OCI-LY1 (cell line): Measurements from ENCODE around the gene OXT.
"Not testable (repeated sequence)": the region's sequence is repeated elsewhere in the genome, so short reads cannot be mapped to it uniquely, and the experiment has no call there.

ENCODE experiments used
- H2AFZ ChIP-seq: fragments of 200-600 bp; sonication (generic), shearing (Covaris generic); 2 replicates; pipeline ENCODE4 v1.6.0; 2014; ENCODE audit warnings: antibody characterized with exemption, mild to moderate bottlenecking, low read length
- H3F3A ChIP-seq: fragments of 200-600 bp; sonication (generic), shearing (Covaris generic); 2 replicates; pipeline ENCODE4 v1.6.0; 2014; ENCODE audit warnings: mild to moderate bottlenecking, antibody characterized with exemption, low read length, moderate library complexity; ENCODE audit not compliant: insufficient read depth
- H3K27ac ChIP-seq: fragments of 200-600 bp; sonication (generic); 2 replicates; pipeline ENCODE4 v1.5.1; 2014; ENCODE audit warnings: low read length, mixed run types, mild to moderate bottlenecking, low read depth; ENCODE audit not compliant: poor library complexity, severe bottlenecking
- H3K27me3 ChIP-seq: fragments of 200-600 bp; sonication (generic); 2 replicates; pipeline ENCODE4 v1.6.0; 2014; ENCODE audit warnings: antibody characterized with exemption, mild to moderate bottlenecking, low read length, moderate library complexity; ENCODE audit not compliant: insufficient read depth
- H3K36me3 ChIP-seq: fragments of 200-600 bp; sonication (generic); 2 replicates; pipeline ENCODE4 v1.6.1; 2014; ENCODE audit warnings: mild to moderate bottlenecking, antibody characterized with exemption, low read length, moderate library complexity, mixed read lengths; ENCODE audit not compliant: insufficient read depth
- H3K4me1 ChIP-seq: fragments of 200-600 bp; sonication (generic); 2 replicates; pipeline ENCODE4 v1.5.1; 2014; ENCODE audit warnings: mild to moderate bottlenecking, low read length, moderate library complexity; ENCODE audit not compliant: insufficient read depth, severe bottlenecking
- H3K4me2 ChIP-seq: fragments of 200-600 bp; sonication (generic), shearing (Covaris generic); 2 replicates; pipeline ENCODE4 v1.6.1; 2014; ENCODE audit warnings: low read length
- H3K4me3 ChIP-seq: fragments of 200-600 bp; sonication (generic); 2 replicates; pipeline ENCODE4 v1.5.1; 2014; ENCODE audit warnings: low read length, low read depth, mild to moderate bottlenecking, mixed read lengths; ENCODE audit not compliant: poor library complexity, severe bottlenecking
- H3K79me2 ChIP-seq: fragments of 200-600 bp; shearing (Covaris generic); 2 replicates; pipeline ENCODE4 v1.6.1; 2016; ENCODE audit warnings: mixed run types, low read length, mixed read lengths; ENCODE audit not compliant: insufficient read depth
- H3K9ac ChIP-seq: fragments of 200-600 bp; sonication (generic), shearing (Covaris generic); 2 replicates; pipeline ENCODE4 v1.6.1; 2014; ENCODE audit warnings: mild to moderate bottlenecking, low read length, mixed read lengths
- H3K9me2 ChIP-seq: fragments of 200-600 bp; sonication (generic), shearing (Covaris generic); 2 replicates; pipeline ENCODE4 v1.6.1; 2014; ENCODE audit warnings: low read depth, mild to moderate bottlenecking, low read length, mixed read lengths
- H3K9me3 ChIP-seq: fragments of 200-600 bp; shearing (Covaris generic); 2 replicates; pipeline ENCODE4 v1.6.1; 2014; ENCODE audit warnings: low read length, mixed read lengths
- H4K20me1 ChIP-seq: fragments of 200-600 bp; sonication (generic), shearing (Covaris generic); 2 replicates; pipeline ENCODE4 v1.6.0; 2016; ENCODE audit warnings: mild to moderate bottlenecking, low read length; ENCODE audit not compliant: insufficient read depth
- CTCF ChIP-seq: fragments of 200-600 bp; sonication (generic), shearing (Covaris generic); IDR thresholded peaks from 2 replicates; pipeline ENCODE4 v1.5.1; 2017; ENCODE audit warnings: mild to moderate bottlenecking, antibody characterized with exemption, low read length, moderate library complexity, mixed read lengths
- EZH2 ChIP-seq: fragments of 200-600 bp; sonication (generic), shearing (Covaris generic); IDR thresholded peaks from 2 replicates; pipeline ENCODE4 v1.8.0; 2017; ENCODE audit warnings: borderline replicate concordance, mixed run types, mild to moderate bottlenecking, antibody characterized with exemption, low read length, moderate library complexity, mixed read lengths

OXT gene

DNA sequence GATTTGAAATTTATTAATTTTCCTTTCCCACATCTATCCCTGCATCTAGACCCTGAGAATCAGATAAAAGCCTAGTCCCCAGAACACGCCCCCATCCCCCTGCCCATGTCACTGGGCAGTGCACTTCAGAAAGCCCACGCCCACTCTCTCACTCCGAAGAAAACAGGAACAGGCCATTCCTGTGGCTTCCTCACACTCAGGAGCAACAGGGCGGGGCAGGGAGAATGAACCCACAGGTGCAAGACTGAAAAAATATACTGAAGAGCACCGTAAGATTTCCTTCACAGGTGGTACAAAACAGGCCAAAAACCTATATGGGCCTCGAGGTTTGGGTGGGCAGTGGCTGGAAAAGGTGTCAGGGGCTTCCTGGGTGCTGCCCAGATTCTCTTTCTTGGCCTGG is 3.4 kb downstream of the OXT start:
- H3K9ac ChIP-seq: no peak overlapping the region
- no peaks in the 10 kb centered on the region for H3K4me1 ChIP-seq
- H3K27ac ChIP-seq: no peak overlapping the region
- H3K79me2 ChIP-seq: no peaks in the 10 kb centered on the region
- no peaks in the 10 kb centered on the region; the same call in 1 of the 2 replicates for H3K27me3 ChIP-seq
- H4K20me1 ChIP-seq: no peaks in the 10 kb centered on the region
- H3K36me3 ChIP-seq: no peaks in the 10 kb centered on the region
- no peaks in the 10 kb centered on the region for H3K9me2 ChIP-seq
- no peaks in the 10 kb centered on the region for H3F3A ChIP-seq
- H3K4me3 ChIP-seq: no peak overlapping the region
- H3K4me2 ChIP-seq: no peak overlapping the region
- H3K9me3 ChIP-seq: no peaks in the 10 kb centered on the region
- TF ChIP-seq CTCF (no peak), EZH2 (no peak)
- H2AFZ ChIP-seq: no peak overlapping the region

DNA sequence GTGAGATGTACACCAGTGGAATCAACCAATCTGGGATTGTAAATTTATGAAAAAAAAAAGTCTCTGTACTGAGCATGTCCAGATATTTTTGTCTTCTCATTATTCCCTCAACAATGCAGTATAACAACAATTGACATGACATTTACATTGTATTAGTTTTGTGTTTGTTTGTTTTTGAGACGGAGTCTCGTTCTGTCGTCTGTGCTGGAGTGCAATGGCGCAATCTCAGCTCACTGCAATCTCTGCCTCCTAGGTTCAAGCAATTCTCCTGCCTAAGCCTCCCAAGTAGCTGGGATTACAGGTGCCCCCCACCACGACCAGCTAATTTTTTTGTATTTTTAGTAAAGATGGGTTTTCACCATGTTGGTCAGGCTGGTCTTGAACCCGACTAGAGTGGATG is 3.9 kb downstream of the OXT start:
- not testable (repeated sequence) for H3K4me2 ChIP-seq, H3K27ac ChIP-seq, H3K36me3 ChIP-seq, H3K4me3 ChIP-seq, H3K79me2 ChIP-seq, H3K9me3 ChIP-seq, H3F3A ChIP-seq, H3K9ac ChIP-seq, H4K20me1 ChIP-seq, H3K9me2 ChIP-seq, H2AFZ ChIP-seq, H3K27me3 ChIP-seq, H3K4me1 ChIP-seq

GRCh38 chr20:3077618-3078134 is 6.3 kb downstream of the OXT start:
- Histone ChIP-seq H3K9me3 (no peaks in the 10 kb centered on the region), H3K27me3 (no peaks in the 10 kb centered on the region; the same call in 1 of the 2 replicates), H4K20me1 (no peaks in the 10 kb centered on the region), H3K4me2 (no peak overlapping the region), H3K9ac (no peak overlapping the region), H3K4me3 (no peak overlapping the region), H2AFZ (no peak overlapping the region), H3K36me3 (no peaks in the 10 kb centered on the region), H3F3A (no peaks in the 10 kb centered on the region), H3K79me2 (no peaks in the 10 kb centered on the region), H3K27ac (no peak overlapping the region), H3K9me2 (no peaks in the 10 kb centered on the region), H3K4me1 (no peaks in the 10 kb centered on the region)
- TF ChIP-seq EZH2: no peak

- no peak overlapping the region for H3K27ac ChIP-seq
These were observed 9.5 kb downstream of the OXT start for GRCh38 chr20:3080939-3081388.

More at GRCh38 chr20:3080939-3081388, 9.5 kb downstream of the OXT start:
- H3K79me2 ChIP-seq: no peaks in the 10 kb centered on the region
- H3K36me3 ChIP-seq: no peaks in the 10 kb centered on the region
- no peaks in the 10 kb centered on the region for H3F3A ChIP-seq
- H3K9ac ChIP-seq: no peak overlapping the region
- no peaks in the 10 kb centered on the region for H3K4me1 ChIP-seq
- H2AFZ ChIP-seq: no peak overlapping the region
- H4K20me1 ChIP-seq: no peaks in the 10 kb centered on the region
- H3K27me3 ChIP-seq: no peaks in the 10 kb centered on the region; the same call in 1 of the 2 replicates
- no peak overlapping the region for H3K4me2 ChIP-seq
- H3K4me3 ChIP-seq: no peak overlapping the region
- no peaks in the 10 kb centered on the region for H3K9me3 ChIP-seq
- H3K9me2 ChIP-seq: no peaks in the 10 kb centered on the region
- TF ChIP-seq EZH2: no peak
- TF ChIP-seq CTCF: no peak
